ENCODE results near the gene SRRM2. TPM values are rescaled to one million over a fixed set of nuclear protein-coding genes. Genes with fewer than 3 reads are reported as not detected.

SRRM2 gene
- polyA plus RNA-seq, 1 experiment, result 80.5 TPM

GRCh38 chr16:2771496-2772402, 19.3 kb downstream of the SRRM2 start:
- Histone ChIP-seq H3K4me3 (ENCODE audit: low read depth, low read length) (no peak overlapping the region), H3K27ac (ENCODE audit: low read depth, low read length) (peak overlapping the region; percentile 21), H3K27me3 (ENCODE audit: control insufficient read depth, insufficient read depth, low read length) (no peaks in the 10 kb centered on the region), H3K9me3 (ENCODE audit: control insufficient read depth, insufficient read depth, low read length) (no peaks in the 10 kb centered on the region; the same call in 1 of the 2 replicates)
- POLR2A ChIA-PET, result interaction anchor here (1.1 kb wide), 1 partner anchor 19 kb away, joined by 3 read pairs; the partner anchor contains the start of gene SRRM2
- no peak for TF ChIP-seq CTCF (IDR thresholded peaks at IDR 0.05; ENCODE audit: low read depth, low read length)
- no peak for DNase-seq (ENCODE audit: low read depth, low spot score)
- CTCF ChIA-PET, result no interaction called here

GRCh38 chr16:2773188-2773968, 20.9 kb downstream of the SRRM2 start:
- CTCF ChIA-PET, result no interaction called here
- POLR2A ChIA-PET, result interaction anchor here (0.7 kb wide), 1 partner anchor 21 kb away, joined by 5 read pairs; the partner anchor contains the start of gene SRRM2
- Histone ChIP-seq H3K27ac (ENCODE audit: low read depth, low read length) (peak overlapping the region; percentile 33), H3K27me3 (ENCODE audit: control insufficient read depth, insufficient read depth, low read length) (no peaks in the 10 kb centered on the region), H3K4me3 (ENCODE audit: low read depth, low read length) (no peak overlapping the region), H3K9me3 (ENCODE audit: control insufficient read depth, insufficient read depth, low read length) (no peaks in the 10 kb centered on the region; the same call in 1 of the 2 replicates)
- no peak for TF ChIP-seq CTCF (IDR thresholded peaks at IDR 0.05; ENCODE audit: low read depth, low read length)
- no peak for DNase-seq (ENCODE audit: low read depth, low spot score)

DNA sequence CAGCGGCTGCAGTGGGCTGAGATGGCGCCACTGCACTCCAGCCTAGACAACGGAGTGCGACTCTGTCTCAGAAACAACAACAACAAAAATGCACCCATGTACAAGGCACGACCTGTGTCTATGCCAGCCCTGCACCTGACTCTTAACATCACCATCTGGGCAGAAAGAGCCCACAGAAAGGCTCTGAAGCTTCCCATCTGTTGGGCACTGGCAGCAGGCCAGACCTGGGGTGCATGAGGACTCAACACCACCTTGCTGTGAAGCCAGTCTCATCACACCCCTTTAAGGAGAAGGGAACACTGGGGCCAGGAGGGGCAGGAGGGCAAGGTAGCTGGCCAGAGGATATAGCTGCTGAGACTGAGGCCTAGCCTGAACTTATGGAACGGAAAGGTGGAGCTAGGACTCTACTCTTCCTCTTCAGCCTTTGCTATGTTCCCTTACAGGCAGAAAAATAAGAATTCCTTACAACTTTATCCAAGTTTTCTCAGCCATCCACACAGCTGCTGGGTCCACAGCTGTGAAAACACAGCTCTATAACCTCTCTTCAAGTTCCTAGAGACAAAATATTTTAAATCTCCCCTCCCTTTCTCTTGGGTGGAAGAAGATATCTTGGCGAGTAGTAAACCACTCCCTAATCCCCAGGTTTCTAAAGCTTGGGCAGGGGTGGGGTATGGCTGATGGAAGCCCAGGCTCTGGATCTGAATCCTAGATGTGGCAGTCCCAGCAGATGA, 21.9 kb downstream of the SRRM2 start:
- Histone ChIP-seq H3K27me3 (ENCODE audit: control insufficient read depth, insufficient read depth, low read length) (no peaks in the 10 kb centered on the region), H3K27ac (ENCODE audit: low read depth, low read length) (no peak overlapping the region), H3K9me3 (ENCODE audit: control insufficient read depth, insufficient read depth, low read length) (no peaks in the 10 kb centered on the region; the same call in 1 of the 2 replicates), H3K4me3 (ENCODE audit: low read depth, low read length) (no peak overlapping the region)
- no peak for TF ChIP-seq CTCF (IDR thresholded peaks at IDR 0.05; ENCODE audit: low read depth, low read length)
- CTCF ChIA-PET, result interaction anchor here (1.3 kb wide), 1 partner anchor 94 kb away, joined by 3 read pairs; no protein-coding TSS in a partner anchor
- DNase-seq (ENCODE audit: low read depth, low spot score), result no peak
- POLR2A ChIA-PET, result interaction anchor here (0.6 to 3.7 kb wide), 2 partner anchors 21 to 137 kb away, joined by 3 to 17 read pairs; partner anchors contain the start of genes FLYWCH1 and SRRM2

DNA sequence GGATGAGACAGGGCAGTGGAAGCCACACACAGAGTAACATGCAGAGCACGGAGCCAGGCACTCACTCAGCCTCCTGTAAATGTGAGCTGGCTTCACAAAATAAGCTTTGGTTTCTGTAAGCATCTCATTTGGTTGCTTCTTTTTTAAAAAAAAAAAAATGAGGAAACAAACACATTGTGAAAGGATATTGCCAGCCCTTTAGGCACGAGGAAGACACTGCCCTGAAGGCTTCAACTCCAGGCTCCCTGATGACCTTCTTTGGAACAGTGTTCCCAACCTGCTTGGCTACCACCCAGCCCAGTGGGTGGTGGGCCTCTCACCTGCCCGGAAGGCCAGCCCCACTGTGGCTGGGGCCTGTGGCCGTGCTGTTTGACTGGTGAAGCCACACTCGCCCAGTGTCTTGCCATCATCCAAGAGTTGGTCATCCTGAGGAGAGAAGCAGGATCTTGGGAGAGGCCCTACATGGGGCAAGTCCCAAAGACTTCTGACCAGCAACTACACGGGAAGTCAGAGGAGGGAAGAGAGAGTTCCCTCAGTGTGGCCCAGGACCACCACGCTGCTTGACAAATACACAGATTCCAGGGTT, 22.8 kb downstream of the SRRM2 start:
- POLR2A ChIA-PET, result interaction anchor here (3.7 kb wide), 1 partner anchor 22 kb away, joined by 17 read pairs; the partner anchor contains the start of gene SRRM2
- Histone ChIP-seq H3K27ac (ENCODE audit: low read depth, low read length) (no peak overlapping the region), H3K4me3 (ENCODE audit: low read depth, low read length) (no peak overlapping the region), H3K27me3 (ENCODE audit: control insufficient read depth, insufficient read depth, low read length) (no peaks in the 10 kb centered on the region), H3K9me3 (ENCODE audit: control insufficient read depth, insufficient read depth, low read length) (no peaks in the 10 kb centered on the region; the same call in 1 of the 2 replicates)
- no peak for DNase-seq (ENCODE audit: low read depth, low spot score)
- TF ChIP-seq CTCF (IDR thresholded peaks at IDR 0.05; ENCODE audit: low read depth, low read length), result no peak
- CTCF ChIA-PET, result interaction anchor here (1.0 to 1.3 kb wide), 3 partner anchors 93 to 94 kb away, joined by 3 read pairs; no protein-coding TSS in a partner anchor

All from AG04450 (cell line).